Sigmoid colon (tissue), 7 donors: ENCODE measurements around the gene C16orf96. TPM values are rescaled to one million over a fixed set of nuclear protein-coding genes. Genes with fewer than 3 reads are reported as not detected.

Experiments
- DNase-seq: peaks from one replicate; pipeline ENCODE4 v3.0.0-alpha.2; 2019
- H3K27ac ChIP-seq, 4 donors: fragments of 200-600 bp; sonication (generic); one replicate each; pipeline ENCODE4 v1.5.1; 2016 to 2019; ENCODE audit warnings: mild to moderate bottlenecking in 1 of 4
- H3K27me3 ChIP-seq, 3 donors: fragments of 200-600 bp; sonication (generic); one replicate each; pipeline ENCODE4 v1.5.1; 2019; ENCODE audit warnings: mild to moderate bottlenecking in 1 of 3
- H3K36me3 ChIP-seq, 4 donors: fragments of 200-600 bp; sonication (generic); one replicate each; pipeline ENCODE4 v1.5.1; 2016 to 2019
- H3K4me1 ChIP-seq, 4 donors: fragments of 200-600 bp; sonication (generic); one replicate each; pipeline ENCODE4 v1.5.1; 2017 to 2019
- H3K4me3 ChIP-seq, 4 donors: fragments of 200-600 bp; sonication (generic); one replicate each; pipeline ENCODE4 v1.5.1; 2017 to 2019; ENCODE audit warnings: mild to moderate bottlenecking in 2 of 4, moderate library complexity in 1 of 4
- H3K9me3 ChIP-seq, 4 donors: fragments of 200-600 bp in 3 of 4; sonication (generic) in 3 of 4; one replicate each; pipeline versions ENCODE4 v1.5.1 to v1.6.1; 2013 to 2019
- CTCF ChIP-seq, 4 experiments: fragments of 450-650 bp in 3 of 4; fragments of 200-600 bp in 1 of 4; IDR thresholded peaks; one replicate each; pipeline ENCODE4 v1.5.1; 2016 to 2019; ENCODE audit warnings: antibody characterized with exemption in 4 of 4, mild to moderate bottlenecking in 3 of 4, moderate library complexity in 2 of 4
- EP300 ChIP-seq, 4 donors: sonication (generic); formaldehyde crosslinking; IDR thresholded peaks; one replicate each; pipeline ENCODE4 v1.6.1; 2017; ENCODE audit warnings: antibody characterized with exemption in 4 of 4
- POLR2A ChIP-seq, 2 donors: fragments of 450-650 bp; IDR thresholded peaks; one replicate each; pipeline ENCODE4 v1.6.1; 2016; ENCODE audit warnings: antibody characterized with exemption in 2 of 2, mild to moderate bottlenecking in 2 of 2, moderate library complexity in 2 of 2
- POLR2AphosphoS5 ChIP-seq, 4 donors: sonication (generic); formaldehyde crosslinking; IDR thresholded peaks; one replicate each; pipeline ENCODE4 v1.6.1; 2017; ENCODE audit warnings: antibody characterized with exemption in 4 of 4
- WGBS, 2 donors: extraction: QIAGEN DNeasy Blood & Tissue Kit; methylation state at CpG; one replicate each; pipeline ENCODE4 v1.1.7; 2013; 5-methylcytosine and 5-hydroxymethylcytosine counted together
- intact Hi-C: fragments of 100-400 bp; cut with DNase I; formaldehyde crosslinking; loops from one replicate; pipeline ENCODE4 v1.15.1; 2023
- polyA plus RNA-seq, 3 donors: library from polyadenylated mRNA; stranded (reverse); fragments of 200-250 nt; gene quantifications; one replicate each; pipeline ENCODE4 v1.2.3, GENCODE V29; 2013
- total RNA-seq, 4 donors: library from RNA; depleted of rRNA; stranded (reverse); fragments of >200 nt; gene quantifications; one replicate each; pipeline ENCODE4 v1.1.0, GENCODE V29; 2016
- donor health status: healthy with polysubstance abuse.
- donor health status: Bipolar disorder and iron deficiency.
- donor health status: healthy.

The C16orf96 gene
- total and polyA plus RNA-seq, 7 donors = under 0.01 to 0.16 (median 0.09) TPM; not detected in 4

- peaks cover 0 to 61% (median 59%) of the 10 kb centered on the region in 4 donors for H3K4me1 ChIP-seq
- H3K9me3 ChIP-seq = no peaks in the 10 kb centered on the region
- H3K36me3 ChIP-seq = no peaks in the 10 kb centered on the region
- TF ChIP-seq CTCF (IDR thresholded peaks at IDR 0.05) = peak in 2 of 4 experiments; percentile 21 to 33
- peak in 2 of 4 donors; percentile 44 to 87 for TF ChIP-seq EP300 (IDR thresholded peaks at IDR 0.05)
- TF ChIP-seq POLR2A (IDR thresholded peaks at IDR 0.05) = peak; percentile 87 to 91
- TF ChIP-seq POLR2AphosphoS5 (IDR thresholded peaks at IDR 0.05) = peak; percentile 92 to 96 (median 93)
- peak overlapping the region; percentile 55 to 74 (median 63) for H3K4me3 ChIP-seq
- intact Hi-C loops = loop anchor here (2.0 kb wide), 1 partner anchor 77 kb away; the partner anchor contains the start of gene NUDT16L1
- peak overlapping the region; percentile 93 to 99 (median 97) for H3K27ac ChIP-seq
- DNase-seq = peak; percentile 100
- 1% methylated on average over 57 of the region's 57 CpGs for WGBS, 2 donors
- H3K27me3 ChIP-seq = no peaks in the 10 kb centered on the region
Measured at GRCh38 chr16:4616047-4616811, 60.1 kb downstream of the C16orf96 start.

GRCh38 chr16:4617880-4618279 is 61.7 kb downstream of the C16orf96 start:
- intact Hi-C loops = loop anchor here (2.0 kb wide), 1 partner anchor 75 kb away; the partner anchor contains the start of gene NUDT16L1
- WGBS, 2 donors = 94% methylated on average over 8 of the region's 8 CpGs
- no peak for DNase-seq
- peak overlapping the region; percentile 93 to 99 (median 97) for H3K27ac ChIP-seq
- no peak overlapping the region for H3K4me3 ChIP-seq
- H3K27me3 ChIP-seq = no peaks in the 10 kb centered on the region
- H3K4me1 ChIP-seq = peaks cover 0 to 45% (median 42%) of the 10 kb centered on the region in 4 donors
- no peaks in the 10 kb centered on the region for H3K36me3 ChIP-seq
- TF ChIP-seq POLR2AphosphoS5 (IDR thresholded peaks at IDR 0.05) = no peak
- TF ChIP-seq POLR2A (IDR thresholded peaks at IDR 0.05) = no peak
- TF ChIP-seq CTCF (IDR thresholded peaks at IDR 0.05) = no peak
- no peak for TF ChIP-seq EP300 (IDR thresholded peaks at IDR 0.05)
- H3K9me3 ChIP-seq = no peaks in the 10 kb centered on the region

- Histone ChIP-seq H3K4me3 (no peak overlapping the region), H3K9me3 (no peaks in the 10 kb centered on the region), H3K36me3 (no peaks in the 10 kb centered on the region), H3K27me3 (no peaks in the 10 kb centered on the region), H3K4me1 (peaks cover 0 to 39% (median 34%) of the 10 kb centered on the region in 4 donors), H3K27ac (peak overlapping the region in 1 of 4 donors; percentile 93)
- TF ChIP-seq POLR2A (IDR thresholded peaks at IDR 0.05) (no peak), CTCF (IDR thresholded peaks at IDR 0.05) (no peak), POLR2AphosphoS5 (IDR thresholded peaks at IDR 0.05) (no peak), EP300 (IDR thresholded peaks at IDR 0.05) (no peak)
- DNase-seq = no peak
- intact Hi-C loops = no loop called here
- WGBS, 2 donors = 65 to 73% methylated on average over 8 of the region's 8 CpGs
Measured at GRCh38 chr16:4618645-4619418, 62.7 kb downstream of the C16orf96 start.

- intact Hi-C loops = no loop called here
- no peaks in the 10 kb centered on the region for H3K9me3 ChIP-seq
- no peaks in the 10 kb centered on the region for H3K27me3 ChIP-seq
- 86 to 87% methylated on average over 7 of the region's 7 CpGs for WGBS, 2 donors
- no peaks in the 10 kb centered on the region for H3K36me3 ChIP-seq
- TF ChIP-seq POLR2AphosphoS5 (IDR thresholded peaks at IDR 0.05) (no peak), EP300 (IDR thresholded peaks at IDR 0.05) (no peak), POLR2A (IDR thresholded peaks at IDR 0.05) (no peak), CTCF (IDR thresholded peaks at IDR 0.05) (no peak)
- peaks cover 0 to 28% (median 24%) of the 10 kb centered on the region in 4 donors for H3K4me1 ChIP-seq
- H3K4me3 ChIP-seq = no peak overlapping the region
- no peak for DNase-seq
- peak overlapping the region in 1 of 4 donors; percentile 96 for H3K27ac ChIP-seq
Measured at GRCh38 chr16:4623593-4623992, 67.5 kb downstream of the C16orf96 start.
